ENCODE results near the gene SPOCK1. TPM values are rescaled to one million over a fixed set of nuclear protein-coding genes. Genes with fewer than 3 reads are reported as not detected.

SPOCK1 gene
- total RNA-seq, 1 experiment from 2014 or later = 0.27 TPM

DNA sequence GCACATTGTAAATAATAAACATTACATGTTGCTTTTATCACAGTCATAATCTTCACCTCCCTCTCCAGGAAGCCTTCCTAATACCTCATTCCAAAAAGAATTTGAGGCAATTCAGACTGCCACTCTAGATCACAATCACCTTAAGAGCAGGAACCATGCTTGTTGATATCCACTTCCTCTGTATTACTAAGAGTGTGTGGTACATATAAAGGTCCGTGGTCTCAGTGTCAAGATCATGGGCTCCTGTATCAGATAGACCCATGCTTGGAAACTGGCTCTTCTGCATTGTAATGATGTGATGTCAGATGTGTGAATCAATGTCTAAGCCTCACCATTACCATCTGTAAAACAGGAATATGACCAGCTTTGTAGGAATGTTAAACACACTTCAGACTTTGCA, 114.1 kb downstream of the SPOCK1 start:
- Histone ChIP-seq H3K9me3 (ENCODE audit: control insufficient read depth in 1 of 2, insufficient read depth in 1 of 2, low read depth in 1 of 2, low read length in 2 of 2) (no peaks in the 10 kb centered on the region), H3K4me1 (ENCODE audit: control insufficient read depth in 1 of 2, insufficient read depth in 2 of 2, low read length in 2 of 2) (no peaks in the 10 kb centered on the region), H3K4me2 (ENCODE audit: low read length) (no peak overlapping the region), H2AFZ (ENCODE audit: low read depth, low read length, poor library complexity, severe bottlenecking) (no peak overlapping the region), H3K9me2 (ENCODE audit: insufficient read depth) (no peaks in the 10 kb centered on the region), H3K9ac (ENCODE audit: low read length) (no peak overlapping the region), H3K27ac (ENCODE audit: low read depth, low read length) (no peak overlapping the region), H3K36me3 (ENCODE audit: control insufficient read depth in 1 of 2, insufficient read depth in 2 of 2, low read length in 2 of 2) (no peaks in the 10 kb centered on the region), H3K4me3 (replicated peaks in 1 of 2; ENCODE audit: low read depth in 1 of 2, low read length in 2 of 2) (no peak overlapping the region), H3K27me3 (ENCODE audit: insufficient read depth, low read length) (peaks cover 25% of the 10 kb centered on the region; the same call in 1 of the 2 replicates), H4K20me1 (ENCODE audit: insufficient read depth) (no peaks in the 10 kb centered on the region), H3K79me2 (ENCODE audit: insufficient read depth, low read length) (no peaks in the 10 kb centered on the region)
- no TSS peak for BruUV-seq (replicated peaks)
- ChIA-PET POLR2A (no interaction called here), RAD21 (ENCODE audit: low non-redundant PET in 1 of 2, low total read pairs in 2 of 2, uncharacterized antibody in 2 of 2, unreplicated experiment in 2 of 2) (no interaction called here), CTCF (no interaction called here)
- ATAC-seq (no peak), DNase-seq (ENCODE audit: low read depth, low spot score) (no peak)
- intact Hi-C loops (cut with micrococcal nuclease) = no loop called here
- TF ChIP-seq, protein P1, sequence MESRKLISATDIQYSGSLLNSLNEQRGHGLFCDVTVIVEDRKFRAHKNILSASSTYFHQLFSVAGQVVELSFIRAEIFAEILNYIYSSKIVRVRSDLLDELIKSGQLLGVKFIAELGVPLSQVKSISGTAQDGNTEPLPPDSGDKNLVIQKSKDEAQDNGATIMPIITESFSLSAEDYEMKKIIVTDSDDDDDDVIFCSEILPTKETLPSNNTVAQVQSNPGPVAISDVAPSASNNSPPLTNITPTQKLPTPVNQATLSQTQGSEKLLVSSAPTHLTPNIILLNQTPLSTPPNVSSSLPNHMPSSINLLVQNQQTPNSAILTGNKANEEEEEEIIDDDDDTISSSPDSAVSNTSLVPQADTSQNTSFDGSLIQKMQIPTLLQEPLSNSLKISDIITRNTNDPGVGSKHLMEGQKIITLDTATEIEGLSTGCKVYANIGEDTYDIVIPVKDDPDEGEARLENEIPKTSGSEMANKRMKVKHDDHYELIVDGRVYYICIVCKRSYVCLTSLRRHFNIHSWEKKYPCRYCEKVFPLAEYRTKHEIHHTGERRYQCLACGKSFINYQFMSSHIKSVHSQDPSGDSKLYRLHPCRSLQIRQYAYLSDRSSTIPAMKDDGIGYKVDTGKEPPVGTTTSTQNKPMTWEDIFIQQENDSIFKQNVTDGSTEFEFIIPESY (IDR thresholded peaks at IDR 0.05; ENCODE audit: extremely low read depth, insufficient replicate concordance, low read length) = no peak

DNA sequence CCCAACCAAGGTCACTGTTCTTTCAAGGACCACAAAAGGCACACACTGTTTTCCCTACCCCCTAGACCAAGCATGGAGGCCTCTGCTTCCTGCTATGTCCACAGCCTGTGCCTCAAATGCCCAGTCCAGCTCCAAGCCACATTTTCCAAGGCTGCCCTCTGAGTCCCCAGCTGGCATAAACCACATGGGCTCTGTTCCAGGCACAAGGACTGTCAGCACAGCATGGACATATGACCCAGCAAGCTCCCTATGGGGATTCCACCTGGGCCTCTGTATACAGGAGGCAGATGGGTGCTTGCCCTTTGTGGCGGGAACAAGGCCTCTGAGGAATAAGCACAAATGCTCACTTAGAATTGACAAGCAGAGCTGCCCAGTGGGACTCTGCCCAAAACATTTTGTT, 115.2 kb downstream of the SPOCK1 start:
- H3K4me3 ChIP-seq (replicated peaks in 1 of 2; ENCODE audit: low read depth in 1 of 2, low read length in 2 of 2) = no peak overlapping the region
- H3K27ac ChIP-seq (ENCODE audit: low read depth, low read length) = no peak overlapping the region
- no peak overlapping the region for H3K9ac ChIP-seq (ENCODE audit: low read length)
- H3K9me3 ChIP-seq (ENCODE audit: control insufficient read depth in 1 of 2, insufficient read depth in 1 of 2, low read depth in 1 of 2, low read length in 2 of 2) = no peaks in the 10 kb centered on the region
- ChIA-PET CTCF (no interaction called here), RAD21 (ENCODE audit: low non-redundant PET in 1 of 2, low total read pairs in 2 of 2, uncharacterized antibody in 2 of 2, unreplicated experiment in 2 of 2) (no interaction called here), POLR2A (no interaction called here)
- H3K9me2 ChIP-seq (ENCODE audit: insufficient read depth) = no peaks in the 10 kb centered on the region
- no peaks in the 10 kb centered on the region for H3K4me1 ChIP-seq (ENCODE audit: control insufficient read depth in 1 of 2, insufficient read depth in 2 of 2, low read length in 2 of 2)
- ATAC-seq = no peak
- H3K36me3 ChIP-seq (ENCODE audit: control insufficient read depth in 1 of 2, insufficient read depth in 2 of 2, low read length in 2 of 2) = no peaks in the 10 kb centered on the region
- no peak overlapping the region for H3K4me2 ChIP-seq (ENCODE audit: low read length)
- H4K20me1 ChIP-seq (ENCODE audit: insufficient read depth) = no peaks in the 10 kb centered on the region
- peaks cover 25% of the 10 kb centered on the region; the same call in 1 of the 2 replicates for H3K27me3 ChIP-seq (ENCODE audit: insufficient read depth, low read length)
- DNase-seq (ENCODE audit: low read depth, low spot score) = no peak
- no peaks in the 10 kb centered on the region for H3K79me2 ChIP-seq (ENCODE audit: insufficient read depth, low read length)
- no peak overlapping the region for H2AFZ ChIP-seq (ENCODE audit: low read depth, low read length, poor library complexity, severe bottlenecking)
- BruUV-seq (replicated peaks) = no TSS peak
- intact Hi-C loops (cut with micrococcal nuclease) = no loop called here
- TF ChIP-seq, protein P2, sequence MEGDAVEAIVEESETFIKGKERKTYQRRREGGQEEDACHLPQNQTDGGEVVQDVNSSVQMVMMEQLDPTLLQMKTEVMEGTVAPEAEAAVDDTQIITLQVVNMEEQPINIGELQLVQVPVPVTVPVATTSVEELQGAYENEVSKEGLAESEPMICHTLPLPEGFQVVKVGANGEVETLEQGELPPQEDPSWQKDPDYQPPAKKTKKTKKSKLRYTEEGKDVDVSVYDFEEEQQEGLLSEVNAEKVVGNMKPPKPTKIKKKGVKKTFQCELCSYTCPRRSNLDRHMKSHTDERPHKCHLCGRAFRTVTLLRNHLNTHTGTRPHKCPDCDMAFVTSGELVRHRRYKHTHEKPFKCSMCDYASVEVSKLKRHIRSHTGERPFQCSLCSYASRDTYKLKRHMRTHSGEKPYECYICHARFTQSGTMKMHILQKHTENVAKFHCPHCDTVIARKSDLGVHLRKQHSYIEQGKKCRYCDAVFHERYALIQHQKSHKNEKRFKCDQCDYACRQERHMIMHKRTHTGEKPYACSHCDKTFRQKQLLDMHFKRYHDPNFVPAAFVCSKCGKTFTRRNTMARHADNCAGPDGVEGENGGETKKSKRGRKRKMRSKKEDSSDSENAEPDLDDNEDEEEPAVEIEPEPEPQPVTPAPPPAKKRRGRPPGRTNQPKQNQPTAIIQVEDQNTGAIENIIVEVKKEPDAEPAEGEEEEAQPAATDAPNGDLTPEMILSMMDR (IDR thresholded peaks at IDR 0.05 in 2 of 3, conservative IDR thresholded peaks at IDR 0.05 in 1 of 3; ENCODE audit: borderline replicate concordance in 1 of 3, insufficient read depth in 1 of 3, low read depth in 2 of 3, low read length in 2 of 3) = no peak
- TF ChIP-seq TCF7L2 (IDR thresholded peaks at IDR 0.05; ENCODE audit: borderline replicate concordance, extremely low read depth, insufficient read depth, insufficient read length) (no peak), CBX3 (IDR thresholded peaks at IDR 0.05; ENCODE audit: low read depth) (no peak), FOSL1 (IDR thresholded peaks at IDR 0.05; ENCODE audit: low read depth) (no peak), JUND (IDR thresholded peaks at IDR 0.05) (no peak), POLR2A (IDR thresholded peaks at IDR 0.05; ENCODE audit: borderline replicate concordance, extremely low read depth, insufficient read depth, insufficient read length) (no peak), SRF (IDR thresholded peaks at IDR 0.05; ENCODE audit: low read depth) (no peak), ZNF274 (IDR thresholded peaks at IDR 0.05; ENCODE audit: low read depth, low read length) (no peak)
- TF ChIP-seq, protein P3, sequence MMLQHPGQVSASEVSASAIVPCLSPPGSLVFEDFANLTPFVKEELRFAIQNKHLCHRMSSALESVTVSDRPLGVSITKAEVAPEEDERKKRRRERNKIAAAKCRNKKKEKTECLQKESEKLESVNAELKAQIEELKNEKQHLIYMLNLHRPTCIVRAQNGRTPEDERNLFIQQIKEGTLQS (IDR thresholded peaks at IDR 0.05) = no peak
- TF ChIP-seq, protein P4, sequence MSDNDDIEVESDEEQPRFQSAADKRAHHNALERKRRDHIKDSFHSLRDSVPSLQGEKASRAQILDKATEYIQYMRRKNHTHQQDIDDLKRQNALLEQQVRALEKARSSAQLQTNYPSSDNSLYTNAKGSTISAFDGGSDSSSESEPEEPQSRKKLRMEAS (IDR thresholded peaks at IDR 0.05) = no peak
- TF ChIP-seq, protein P5, sequence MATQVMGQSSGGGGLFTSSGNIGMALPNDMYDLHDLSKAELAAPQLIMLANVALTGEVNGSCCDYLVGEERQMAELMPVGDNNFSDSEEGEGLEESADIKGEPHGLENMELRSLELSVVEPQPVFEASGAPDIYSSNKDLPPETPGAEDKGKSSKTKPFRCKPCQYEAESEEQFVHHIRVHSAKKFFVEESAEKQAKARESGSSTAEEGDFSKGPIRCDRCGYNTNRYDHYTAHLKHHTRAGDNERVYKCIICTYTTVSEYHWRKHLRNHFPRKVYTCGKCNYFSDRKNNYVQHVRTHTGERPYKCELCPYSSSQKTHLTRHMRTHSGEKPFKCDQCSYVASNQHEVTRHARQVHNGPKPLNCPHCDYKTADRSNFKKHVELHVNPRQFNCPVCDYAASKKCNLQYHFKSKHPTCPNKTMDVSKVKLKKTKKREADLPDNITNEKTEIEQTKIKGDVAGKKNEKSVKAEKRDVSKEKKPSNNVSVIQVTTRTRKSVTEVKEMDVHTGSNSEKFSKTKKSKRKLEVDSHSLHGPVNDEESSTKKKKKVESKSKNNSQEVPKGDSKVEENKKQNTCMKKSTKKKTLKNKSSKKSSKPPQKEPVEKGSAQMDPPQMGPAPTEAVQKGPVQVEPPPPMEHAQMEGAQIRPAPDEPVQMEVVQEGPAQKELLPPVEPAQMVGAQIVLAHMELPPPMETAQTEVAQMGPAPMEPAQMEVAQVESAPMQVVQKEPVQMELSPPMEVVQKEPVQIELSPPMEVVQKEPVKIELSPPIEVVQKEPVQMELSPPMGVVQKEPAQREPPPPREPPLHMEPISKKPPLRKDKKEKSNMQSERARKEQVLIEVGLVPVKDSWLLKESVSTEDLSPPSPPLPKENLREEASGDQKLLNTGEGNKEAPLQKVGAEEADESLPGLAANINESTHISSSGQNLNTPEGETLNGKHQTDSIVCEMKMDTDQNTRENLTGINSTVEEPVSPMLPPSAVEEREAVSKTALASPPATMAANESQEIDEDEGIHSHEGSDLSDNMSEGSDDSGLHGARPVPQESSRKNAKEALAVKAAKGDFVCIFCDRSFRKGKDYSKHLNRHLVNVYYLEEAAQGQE (IDR thresholded peaks at IDR 0.05; ENCODE audit: low read depth) = no peak

Measured in HCT116 (cell line).